NCI-H2107 treated with DMSO at 0.1 percent for 48 hours (cell line): ENCODE data around the gene PEX16.
A peak's percentile ranks its signal among the peaks of the same experiment; 100 is the strongest.
"Not testable (repeated sequence)": the region's sequence is repeated elsewhere in the genome, so short reads cannot be mapped to it uniquely, and the experiment has no call there.

Source experiments
- DNase-seq: peaks from one replicate; lab custom pipeline; 2025; ENCODE audit not compliant: unreplicated experiment; lab: John Stamatoyannopoulos, UW

PEX16 gene

DNA sequence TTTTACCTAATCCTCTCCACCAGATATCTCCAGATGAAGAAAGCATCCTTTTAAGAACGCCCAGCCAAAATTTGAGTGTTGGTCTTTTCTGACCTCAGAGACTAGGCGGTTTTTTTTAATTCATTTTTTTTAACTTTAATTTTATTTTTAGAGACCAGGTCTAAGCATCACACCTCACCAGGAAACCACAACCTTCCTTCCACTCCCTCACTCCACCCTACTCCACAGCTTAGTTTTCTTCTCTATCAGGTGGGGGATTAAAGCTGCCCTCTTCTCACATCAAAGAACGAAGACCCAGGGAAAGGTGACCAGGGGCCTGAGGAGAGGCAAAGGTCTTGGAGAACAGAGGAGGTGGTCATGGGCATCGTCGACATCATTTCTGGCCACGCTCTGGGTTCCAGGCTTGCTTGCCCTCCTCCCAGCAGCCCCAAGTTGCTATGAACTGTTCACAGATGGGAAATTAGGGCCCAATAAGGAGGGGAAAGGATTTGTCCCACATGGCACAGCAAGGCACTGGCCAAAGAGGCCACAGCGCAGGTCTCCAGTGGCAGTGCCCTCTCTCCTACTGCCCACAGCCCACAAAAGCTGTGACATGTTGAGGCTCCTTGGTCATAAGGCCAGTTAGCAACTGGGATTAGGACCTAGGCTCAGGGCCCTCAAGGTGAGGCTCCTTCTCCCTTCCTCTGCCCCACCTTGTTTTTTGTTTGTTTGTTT lies 1.4 kb upstream of the PEX16 start:
- DNase-seq = no peak

- DNase-seq = peak; percentile 69
These were observed 759 bp upstream of the PEX16 start for GRCh38 chr11:45918331-45918941.

- no peak for DNase-seq
These were observed 423 bp downstream of the PEX16 start for GRCh38 chr11:45917286-45917622.

GRCh38 chr11:45915446-45915845 lies 2.2 kb downstream of the PEX16 start:
- DNase-seq = no peak

DNA sequence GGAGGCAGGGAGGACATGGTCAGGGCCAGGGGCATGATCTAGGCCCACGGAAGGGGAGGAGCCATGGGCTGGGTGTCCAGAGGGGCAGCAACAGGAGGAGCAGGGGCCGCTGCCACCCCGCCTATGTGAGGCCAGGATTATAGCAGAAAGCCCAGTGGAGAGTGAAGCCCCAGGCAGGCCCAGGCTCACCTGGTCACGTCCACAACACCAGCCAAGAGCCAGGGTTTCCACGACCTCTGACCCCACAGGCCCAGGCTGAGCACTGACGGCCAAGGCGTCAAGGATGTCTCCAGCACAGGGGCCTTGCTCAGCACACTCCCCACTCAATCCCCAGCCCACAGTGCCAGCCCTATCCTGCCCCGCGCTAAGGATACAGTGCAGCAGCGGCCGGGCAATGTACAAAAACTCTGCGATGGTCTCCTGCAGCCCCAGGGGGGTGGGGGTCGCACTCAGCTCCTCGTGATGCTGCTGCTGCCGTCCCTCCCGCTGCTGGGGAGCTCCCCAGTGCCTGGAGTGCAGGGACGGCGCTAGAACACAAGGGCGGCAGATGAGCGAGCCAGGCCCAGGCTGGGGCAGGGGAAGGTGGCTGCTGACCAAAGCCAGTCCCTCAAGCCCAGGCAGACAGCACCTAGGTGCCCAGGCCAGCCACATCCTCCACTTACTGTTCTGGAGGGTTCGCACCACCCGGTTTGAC lies 3.6 kb downstream of the PEX16 start:
- no peak for DNase-seq

DNA sequence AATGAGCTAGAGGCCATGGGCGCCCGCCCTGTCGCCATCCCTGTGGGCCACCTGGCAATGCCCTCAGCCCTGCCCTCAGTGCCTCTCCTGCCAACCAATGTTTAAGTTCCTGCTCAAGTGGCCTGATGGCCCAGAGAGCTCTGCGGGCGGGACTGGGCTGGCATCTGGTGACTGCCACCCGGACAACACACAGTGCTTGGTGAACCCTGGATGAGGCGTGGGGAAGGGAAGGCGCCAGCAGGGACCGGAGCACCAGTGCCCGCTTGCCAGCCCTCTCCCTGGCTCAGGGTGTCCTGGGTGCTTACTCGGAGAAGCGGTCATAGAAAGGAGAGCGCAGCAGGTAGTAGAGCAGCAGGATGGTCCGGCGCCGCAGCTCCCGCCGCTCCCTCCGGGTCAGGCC lies 4.2 kb downstream of the PEX16 start:
- no peak for DNase-seq

DNA sequence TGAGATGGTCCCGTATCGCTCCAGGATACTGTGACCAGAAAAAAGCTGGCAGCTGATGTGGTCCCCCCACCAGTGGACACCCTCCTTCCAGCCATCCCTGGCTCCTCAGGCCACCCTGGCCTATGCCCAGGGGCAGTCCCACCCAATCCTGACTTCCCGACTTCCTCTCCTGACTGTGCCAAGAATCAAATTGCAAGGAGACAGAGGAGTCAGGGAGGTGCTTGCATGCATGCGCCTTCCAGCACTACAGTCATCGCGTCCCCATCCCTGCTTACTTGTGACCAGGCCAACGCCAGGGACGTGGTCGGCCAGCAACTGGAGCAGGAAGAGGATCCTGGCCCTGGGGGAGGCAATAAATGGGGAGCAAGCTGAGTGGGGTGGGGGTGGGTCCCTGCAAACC lies 7.1 kb downstream of the PEX16 start:
- DNase-seq = no peak

GRCh38 chr11:45909594-45910475 lies 7.8 kb downstream of the PEX16 start:
- no peak for DNase-seq

GRCh38 chr11:45907911-45908370 lies 9.7 kb downstream of the PEX16 start:
- no peak for DNase-seq

DNA sequence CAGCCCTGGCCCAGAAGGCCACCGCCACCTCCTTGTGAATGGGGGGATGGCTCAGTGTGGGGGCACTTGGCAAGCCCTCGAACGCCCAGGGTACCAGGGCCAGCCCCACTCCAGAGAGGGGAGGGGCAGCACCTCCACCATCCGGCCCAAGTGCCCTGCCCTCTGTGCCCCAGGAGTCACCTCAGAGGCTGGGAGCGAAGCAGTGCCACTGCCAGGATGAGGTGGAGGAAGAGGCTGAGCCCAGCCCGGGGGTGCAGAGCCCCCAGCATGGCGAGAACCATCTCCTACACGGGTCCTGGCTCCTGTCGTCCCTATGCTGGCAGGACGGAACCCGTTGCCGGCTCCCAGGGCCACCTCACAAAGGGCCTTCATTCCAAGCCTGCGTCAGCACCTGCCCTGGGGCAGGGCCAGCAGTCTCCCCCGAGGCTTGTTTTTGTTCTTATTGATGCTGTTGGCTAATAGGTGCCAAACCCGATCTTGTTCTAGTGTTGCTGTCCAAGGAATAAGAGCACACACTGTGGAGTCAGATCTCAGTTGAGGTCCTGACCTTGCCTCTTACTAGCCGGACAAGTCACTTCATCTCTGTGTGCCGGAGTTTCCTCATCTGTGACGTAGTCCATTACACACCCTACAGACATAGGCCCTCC lies 10.6 kb downstream of the PEX16 start, which contains the start of gene FREY1:
TSS of gene FREY1 (minus strand) at position 307 of the 647 bp plus-strand sequence. CDS start at position 281, 26 bp downstream.
- DNase-seq = no peak

DNA sequence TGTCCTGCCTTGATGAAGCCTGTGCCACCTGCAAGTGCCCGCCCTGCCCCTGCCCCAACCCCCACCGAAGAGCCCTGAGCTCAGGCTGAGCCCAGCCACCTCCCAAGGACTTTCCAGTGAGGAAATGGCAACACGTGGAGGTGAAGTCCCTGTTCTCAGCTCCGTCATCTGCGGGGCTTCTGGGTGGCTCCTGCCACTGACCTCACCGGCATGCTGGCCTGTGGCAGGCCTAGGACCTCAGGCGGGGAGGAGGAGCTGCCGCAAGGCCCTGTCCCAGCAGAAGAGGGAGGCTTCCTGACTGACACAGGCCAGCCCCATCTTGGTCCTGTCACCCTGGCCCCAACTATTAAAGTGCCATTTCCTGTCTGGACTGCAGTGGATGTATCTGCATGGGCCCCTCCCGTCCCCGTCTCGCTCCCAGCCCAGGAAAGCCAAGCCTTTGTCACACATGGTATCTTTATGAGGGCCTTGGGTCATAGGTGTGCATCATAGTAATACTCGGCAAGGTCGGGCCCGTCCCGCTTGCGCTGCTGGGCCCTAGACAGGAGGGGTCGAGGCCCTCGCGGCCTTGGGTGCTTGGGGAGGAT lies 11.5 kb downstream of the PEX16 start:
- DNase-seq = no peak

- DNase-seq = not testable (repeated sequence)
These were observed 12.1 kb downstream of the PEX16 start for GRCh38 chr11:45905576-45905975.

DNA sequence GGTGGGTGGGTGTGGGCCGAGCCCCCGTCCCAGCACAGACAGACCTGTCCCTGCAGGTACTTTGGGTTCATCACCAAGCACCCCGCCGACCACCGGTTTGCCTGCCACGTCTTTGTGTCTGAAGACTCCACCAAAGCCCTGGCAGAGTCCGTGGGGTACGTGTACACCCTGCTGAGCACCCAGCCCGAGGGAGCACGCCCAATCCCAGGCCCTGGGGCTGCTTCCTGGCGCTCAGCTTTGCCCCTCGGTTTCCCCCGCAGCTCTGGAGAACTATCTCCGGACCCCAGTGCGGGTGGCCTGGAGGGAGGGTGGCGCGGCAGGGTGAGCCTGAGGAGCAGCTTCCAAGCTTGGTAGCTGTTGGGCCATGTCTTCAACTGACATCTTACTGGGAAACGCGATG lies 12.6 kb downstream of the PEX16 start:
- no peak for DNase-seq

- DNase-seq = no peak
These were observed 13.3 kb downstream of the PEX16 start for GRCh38 chr11:45904309-45904915.

GRCh38 chr11:45902452-45903380 lies 15.0 kb downstream of the PEX16 start:
- DNase-seq = no peak

GRCh38 chr11:45901626-45902025 lies 16.1 kb downstream of the PEX16 start:
- no peak for DNase-seq

DNA sequence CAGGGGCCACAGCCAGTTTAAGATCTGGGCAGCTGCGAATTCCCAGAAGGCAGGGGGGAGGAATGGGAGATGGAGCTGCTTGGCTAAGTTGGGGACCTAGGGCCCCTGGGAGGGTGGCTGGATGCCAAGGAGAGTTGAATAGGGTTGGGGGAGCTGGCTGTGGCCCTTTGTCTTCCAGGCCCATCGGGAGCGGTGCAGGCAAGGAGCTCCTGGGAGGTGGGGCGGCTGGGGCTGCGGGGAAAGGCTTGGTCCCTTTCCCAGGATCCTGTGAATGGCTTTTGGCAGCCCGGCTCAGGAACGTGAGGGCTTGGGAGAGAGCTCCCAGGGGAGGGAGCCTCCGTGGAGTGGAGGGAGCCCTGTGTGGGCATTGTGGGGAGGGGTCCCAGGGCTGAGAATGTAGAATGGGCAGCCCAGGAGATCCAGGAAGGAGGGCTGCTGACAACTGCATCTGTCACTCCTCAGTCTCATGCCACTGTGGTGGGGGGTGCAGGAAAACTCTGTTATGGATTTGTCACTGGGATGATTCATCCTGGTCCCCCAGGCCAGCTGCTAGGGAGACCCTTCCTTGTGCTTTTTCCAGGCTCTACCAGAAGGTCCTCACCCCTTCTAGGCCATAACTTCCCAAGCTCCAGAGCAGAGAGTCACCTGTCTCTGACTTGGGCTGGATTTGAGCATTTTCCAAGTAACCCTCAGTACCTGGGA lies 16.6 kb downstream of the PEX16 start:
- DNase-seq = peak; percentile 13

- DNase-seq = not testable (repeated sequence)
These were observed 17.4 kb downstream of the PEX16 start for GRCh38 chr11:45900175-45900800.
